SU-DHL-6 (cell line): ENCODE data around the gene PRKCE.

Source experiments
- H2AFZ ChIP-seq: fragments of 200-600 bp; sonication (generic); 2 replicates; pipeline ENCODE4 v1.6.1; 2014; ENCODE audit warnings: low read depth, mild to moderate bottlenecking, moderate library complexity, mixed read lengths, antibody characterized with exemption, low read length; ENCODE audit not compliant: severe bottlenecking
- H3F3A ChIP-seq: fragments of 200-600 bp; shearing (Covaris generic); 2 replicates; pipeline ENCODE4 v1.6.0; 2016; ENCODE audit warnings: antibody characterized with exemption, mild to moderate bottlenecking; ENCODE audit not compliant: insufficient read depth
- H3K27ac ChIP-seq: fragments of 200-600 bp; sonication (generic); 2 replicates; pipeline ENCODE4 v1.5.1; 2016; ENCODE audit warnings: low read depth, mild to moderate bottlenecking, low read length, moderate library complexity, mixed read lengths
- H3K27me3 ChIP-seq: fragments of 200-600 bp; sonication (generic), shearing (Covaris generic); 2 replicates; pipeline ENCODE4 v1.6.0; 2014; ENCODE audit warnings: mild to moderate bottlenecking, low read length
- H3K36me3 ChIP-seq: fragments of 200-600 bp; sonication (generic); 2 replicates; pipeline ENCODE4 v1.6.1; 2014; ENCODE audit warnings: mild to moderate bottlenecking, low read length, mixed read lengths
- H3K4me2 ChIP-seq: fragments of 300-600, 200-600 bp; shearing (Covaris generic), sonication (generic); 2 replicates; pipeline ENCODE4 v1.6.0; 2014; ENCODE audit warnings: low read length, low read depth, mild to moderate bottlenecking; ENCODE audit not compliant: poor library complexity, severe bottlenecking
- H3K4me3 ChIP-seq: fragments of 200-600 bp; sonication (generic); 2 replicates; pipeline ENCODE4 v1.5.1; 2014; ENCODE audit warnings: antibody characterized with exemption, low read length, mild to moderate bottlenecking, mixed read lengths; ENCODE audit not compliant: insufficient read depth, poor library complexity, severe bottlenecking
- H3K79me2 ChIP-seq: fragments of 200-600 bp; sonication (generic); 2 replicates; pipeline ENCODE4 v1.6.1; 2014; ENCODE audit warnings: mild to moderate bottlenecking, low read length, moderate library complexity; ENCODE audit not compliant: insufficient read depth
- H3K9ac ChIP-seq: fragments of 200-600 bp; sonication (generic); 2 replicates; pipeline ENCODE4 v1.7.0; 2014; ENCODE audit warnings: mild to moderate bottlenecking, low read length
- H3K9me2 ChIP-seq: fragments of 200-600 bp; sonication (generic); replicated peaks from 2 replicates; pipeline ENCODE4 v1.6.1; 2014; ENCODE audit warnings: low read length; ENCODE audit not compliant: insufficient read depth
- H3K9me3 ChIP-seq: fragments of 200-600 bp; sonication (generic); 2 replicates; pipeline ENCODE4 v1.6.1; 2014; ENCODE audit warnings: low read length, mixed read lengths; ENCODE audit not compliant: insufficient read depth
- H4K20me1 ChIP-seq: fragments of 200-600 bp; sonication (generic); 2 replicates; pipeline ENCODE4 v1.6.1; 2014; ENCODE audit warnings: low read depth, mild to moderate bottlenecking, antibody characterized with exemption, low read length, moderate library complexity, mixed read lengths
- EZH2phosphoT487 ChIP-seq: fragments of 200-600 bp; sonication (generic), shearing (Covaris generic); conservative IDR thresholded peaks from 2 replicates; pipeline ENCODE4 v1.6.1; 2018; ENCODE audit warnings: mild to moderate bottlenecking, antibody characterized with exemption, low read length, moderate library complexity, mixed read lengths
- TF ChIP-seq, protein P1 (sequence below): fragments of 200-600 bp; sonication (generic); IDR thresholded peaks from one replicate; pipeline ENCODE4 v1.5.1; 2017; ENCODE audit warnings: antibody characterized with exemption, mild to moderate bottlenecking, low read length, moderate library complexity; ENCODE audit not compliant: insufficient read depth, poor library complexity, severe bottlenecking

The PRKCE gene

DNA sequence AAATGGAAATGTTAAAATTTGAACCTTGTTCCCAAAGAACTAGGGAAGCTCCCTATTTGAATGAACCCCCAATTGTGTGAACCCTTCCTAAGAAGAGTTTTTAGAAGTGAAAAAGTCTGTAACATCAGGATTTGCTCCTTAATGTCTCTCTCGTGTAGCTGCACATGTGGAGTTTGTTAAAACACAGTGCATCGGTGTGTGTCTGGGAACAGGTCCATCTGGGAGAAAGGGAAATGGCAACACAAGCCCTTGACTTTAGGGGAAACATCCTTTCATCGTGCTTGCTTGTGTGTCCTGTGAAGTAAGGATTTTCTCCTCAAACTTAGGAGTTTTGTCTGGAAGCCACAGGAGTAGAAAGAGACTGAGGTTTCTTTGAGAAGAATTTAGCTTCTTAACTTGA is 203.9 kb downstream of the PRKCE start:
- Histone ChIP-seq H3K27me3 (no peaks in the 10 kb centered on the region), H3K79me2 (no peaks in the 10 kb centered on the region), H3K27ac (no peak overlapping the region), H3K9me2 (no peaks in the 10 kb centered on the region), H3K4me2 (no peak overlapping the region), H2AFZ (no peak overlapping the region), H3F3A (no peaks in the 10 kb centered on the region), H4K20me1 (no peaks in the 10 kb centered on the region), H3K9ac (no peak overlapping the region), H3K4me3 (no peak overlapping the region), H3K36me3 (no peaks in the 10 kb centered on the region), H3K9me3 (no peaks in the 10 kb centered on the region)
- TF ChIP-seq, protein P1, sequence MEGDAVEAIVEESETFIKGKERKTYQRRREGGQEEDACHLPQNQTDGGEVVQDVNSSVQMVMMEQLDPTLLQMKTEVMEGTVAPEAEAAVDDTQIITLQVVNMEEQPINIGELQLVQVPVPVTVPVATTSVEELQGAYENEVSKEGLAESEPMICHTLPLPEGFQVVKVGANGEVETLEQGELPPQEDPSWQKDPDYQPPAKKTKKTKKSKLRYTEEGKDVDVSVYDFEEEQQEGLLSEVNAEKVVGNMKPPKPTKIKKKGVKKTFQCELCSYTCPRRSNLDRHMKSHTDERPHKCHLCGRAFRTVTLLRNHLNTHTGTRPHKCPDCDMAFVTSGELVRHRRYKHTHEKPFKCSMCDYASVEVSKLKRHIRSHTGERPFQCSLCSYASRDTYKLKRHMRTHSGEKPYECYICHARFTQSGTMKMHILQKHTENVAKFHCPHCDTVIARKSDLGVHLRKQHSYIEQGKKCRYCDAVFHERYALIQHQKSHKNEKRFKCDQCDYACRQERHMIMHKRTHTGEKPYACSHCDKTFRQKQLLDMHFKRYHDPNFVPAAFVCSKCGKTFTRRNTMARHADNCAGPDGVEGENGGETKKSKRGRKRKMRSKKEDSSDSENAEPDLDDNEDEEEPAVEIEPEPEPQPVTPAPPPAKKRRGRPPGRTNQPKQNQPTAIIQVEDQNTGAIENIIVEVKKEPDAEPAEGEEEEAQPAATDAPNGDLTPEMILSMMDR, result no peak
- no peak for TF ChIP-seq EZH2phosphoT487

GRCh38 chr2:45856391-45857274 is 205.2 kb downstream of the PRKCE start:
- Histone ChIP-seq H3K9me3 (no peaks in the 10 kb centered on the region), H3K4me2 (no peak overlapping the region), H3K36me3 (no peaks in the 10 kb centered on the region), H3K27me3 (no peaks in the 10 kb centered on the region), H3F3A (no peaks in the 10 kb centered on the region), H3K9ac (no peak overlapping the region), H3K79me2 (no peaks in the 10 kb centered on the region), H3K9me2 (no peaks in the 10 kb centered on the region), H3K27ac (no peak overlapping the region), H3K4me3 (no peak overlapping the region), H2AFZ (no peak overlapping the region), H4K20me1 (no peaks in the 10 kb centered on the region)
- TF ChIP-seq EZH2phosphoT487, result no peak
- TF ChIP-seq, protein P1, result no peak

GRCh38 chr2:45857275-45857609 is 205.8 kb downstream of the PRKCE start:
- Histone ChIP-seq H3K9ac (no peak overlapping the region), H3K27ac (no peak overlapping the region), H3K4me3 (no peak overlapping the region), H3F3A (no peaks in the 10 kb centered on the region), H3K9me2 (no peaks in the 10 kb centered on the region), H3K27me3 (no peaks in the 10 kb centered on the region), H3K4me2 (no peak overlapping the region), H3K9me3 (no peaks in the 10 kb centered on the region), H2AFZ (no peak overlapping the region), H3K79me2 (no peaks in the 10 kb centered on the region), H3K36me3 (no peaks in the 10 kb centered on the region), H4K20me1 (no peaks in the 10 kb centered on the region)
- TF ChIP-seq EZH2phosphoT487, result no peak
- TF ChIP-seq, protein P1, result no peak
